ENCODE measurements around the gene CCDC14. TPM values are rescaled to one million over a fixed set of nuclear protein-coding genes. Genes with fewer than 3 reads are reported as not detected.

The CCDC14 gene
- total and polyA plus RNA-seq, 9 of the 15 experiments (the other 6 are each of a cell fraction or from before 2014, with no cell fraction given), result 18.6 to 107 (median 57.3) TPM

DNA sequence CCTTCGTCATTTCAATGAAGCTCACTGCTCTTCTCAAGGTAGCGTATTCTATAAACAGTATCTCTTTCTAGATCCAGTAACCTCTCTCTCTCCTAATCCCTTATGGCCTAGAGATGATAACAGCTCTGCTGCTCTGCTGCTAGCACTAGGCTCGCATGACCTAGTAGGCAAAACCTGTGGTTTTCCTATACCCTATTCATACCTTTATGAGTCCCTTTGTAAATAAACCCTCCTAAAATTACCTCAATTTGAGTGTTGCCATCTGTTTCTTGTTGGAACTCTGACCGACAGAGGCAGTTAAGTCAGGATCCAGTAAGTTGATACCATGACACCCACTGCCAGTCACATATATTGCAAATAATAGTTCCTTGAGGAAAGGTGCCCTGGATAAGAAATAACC, 7.3 kb downstream of the CCDC14 start:
- CTCF ChIA-PET (ENCODE audit: low intra/inter-chr PET ratio), result no interaction called here
- no TSS peak for BruUV-seq (replicated peaks)
- TF ChIP-seq GTF2F1 (IDR thresholded peaks at IDR 0.05; ENCODE audit: low read depth, low read length) (no peak), ZNF445 (CRISPR knock-in tag; IDR thresholded peaks at IDR 0.05; ENCODE audit: low read depth) (no peak), HMG20B (CRISPR knock-in tag; IDR thresholded peaks at IDR 0.05) (no peak), MED1 (CRISPR knock-in tag; IDR thresholded peaks at IDR 0.05; ENCODE audit: borderline replicate concordance) (no peak), KAT7 (CRISPR knock-in tag; IDR thresholded peaks at IDR 0.05; ENCODE audit: borderline replicate concordance) (no peak), CHD2 (IDR thresholded peaks at IDR 0.05; ENCODE audit: low read depth, low read length) (no peak), ZMIZ1 (IDR thresholded peaks at IDR 0.05; ENCODE audit: low read depth in 2 of 2, low read length in 2 of 2) (no peak), HDAC3 (IDR thresholded peaks at IDR 0.05; ENCODE audit: borderline replicate concordance, partially characterized antibody) (no peak), HNRNPUL1 (IDR thresholded peaks at IDR 0.05; ENCODE audit: low read length) (no peak), FOS (IDR thresholded peaks at IDR 0.05; ENCODE audit: extremely low read depth, insufficient read length) (no peak), RBM22 (IDR thresholded peaks at IDR 0.05; ENCODE audit: low read depth, low read length, poor library complexity, severe bottlenecking) (no peak), KDM1A (IDR thresholded peaks at IDR 0.05) (no peak), RFX1 (IDR thresholded peaks at IDR 0.05) (no peak), CEBPB (tag; IDR thresholded peaks at IDR 0.05) (no peak)
- TF ChIP-seq, protein P1, sequence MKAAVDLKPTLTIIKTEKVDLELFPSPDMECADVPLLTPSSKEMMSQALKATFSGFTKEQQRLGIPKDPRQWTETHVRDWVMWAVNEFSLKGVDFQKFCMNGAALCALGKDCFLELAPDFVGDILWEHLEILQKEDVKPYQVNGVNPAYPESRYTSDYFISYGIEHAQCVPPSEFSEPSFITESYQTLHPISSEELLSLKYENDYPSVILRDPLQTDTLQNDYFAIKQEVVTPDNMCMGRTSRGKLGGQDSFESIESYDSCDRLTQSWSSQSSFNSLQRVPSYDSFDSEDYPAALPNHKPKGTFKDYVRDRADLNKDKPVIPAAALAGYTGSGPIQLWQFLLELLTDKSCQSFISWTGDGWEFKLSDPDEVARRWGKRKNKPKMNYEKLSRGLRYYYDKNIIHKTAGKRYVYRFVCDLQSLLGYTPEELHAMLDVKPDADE (conservative IDR thresholded peaks at IDR 0.05; ENCODE audit: control insufficient read depth, low read depth, low read length), result no peak

More for the DNA sequence above, 7.3 kb downstream of the CCDC14 start:
- Histone ChIP-seq H3K4me1 (replicated peaks in 1 of 2; ENCODE audit: control insufficient read depth in 2 of 2, insufficient read depth in 2 of 2, low read length in 2 of 2) (no peaks in the 10 kb centered on the region), H3K9me3 (replicated peaks; ENCODE audit: control insufficient read depth, insufficient read depth, low read depth, low read length) (no peaks in the 10 kb centered on the region), H3K9me1 (ENCODE audit: control insufficient read depth, insufficient read depth, low read length) (peaks cover 4% of the 10 kb centered on the region), H2AFZ (ENCODE audit: low read depth, low read length) (no peak overlapping the region), H3K27me3 (ENCODE audit: control insufficient read depth in 2 of 2, insufficient read depth in 2 of 2, low read length in 2 of 2) (no peaks in the 10 kb centered on the region), H3K79me2 (ENCODE audit: control insufficient read depth, insufficient read depth, low read length) (peaks cover 14% of the 10 kb centered on the region), H3K27ac (ENCODE audit: extremely low read depth, low read depth, low read length) (no peak overlapping the region), H3K4me2 (ENCODE audit: insufficient read depth, low read length) (no peak overlapping the region), H3K4me3 (no peak overlapping the region), H3K9ac (ENCODE audit: insufficient read depth in 1 of 2, low read depth in 2 of 2, low read length in 2 of 2) (no peak overlapping the region), H3K36me3 (ENCODE audit: control insufficient read depth, insufficient read depth, low read length) (peaks cover 60% of the 10 kb centered on the region), H4K20me1 (replicated peaks; ENCODE audit: control insufficient read depth, insufficient read depth, low read length) (no peaks in the 10 kb centered on the region)
- WGBS (ENCODE audit: insufficient coverage, low coverage, missing lambda C conversion rate), result 94% methylated on average over 4 of the region's 4 CpGs
- FAIRE-seq (no peak), ATAC-seq (no peak), DNase-seq (ENCODE audit: extremely low read depth in 1 of 4, low spot score in 3 of 4) (no peak)
- POLR2A ChIA-PET, result no interaction called here
- intact Hi-C loops (cut with micrococcal nuclease) (no loop called here), in situ Hi-C loops (cut with MboI) (no loop called here)
